T follicular helper cell (primary cell): Measurements from ENCODE around the gene USP34.
"Not testable (repeated sequence)": the region's sequence is repeated elsewhere in the genome, so short reads cannot be mapped to it uniquely, and the experiment has no call there.

ENCODE experiments used
- DNase-seq: peaks from one replicate; pipeline ENCODE4 v3.0.0-alpha.2; 2020; ENCODE audit warnings: low read depth

Gene USP34

GRCh38 chr2:61151436-61151835 lies 319.5 kb downstream of the USP34 start:
- DNase-seq, result no peak

DNA sequence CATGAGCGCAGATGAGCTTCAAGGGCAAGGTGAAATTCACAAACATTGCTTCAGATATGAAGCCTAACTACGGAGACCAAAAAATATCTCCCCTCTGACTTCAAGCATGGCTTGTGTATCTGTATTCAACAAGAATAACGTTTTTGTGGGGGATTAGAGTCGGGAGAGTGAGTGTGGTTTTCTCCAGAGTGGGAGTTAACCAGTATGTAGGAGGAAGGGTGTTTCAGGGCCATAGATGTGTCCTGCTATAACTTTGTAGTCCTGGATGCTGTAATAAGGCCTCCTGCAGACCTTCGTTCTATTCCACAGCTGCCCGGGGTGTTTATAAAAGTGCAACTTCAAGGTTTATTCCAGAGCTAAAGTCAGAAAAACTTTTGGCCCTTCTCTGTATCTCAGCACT lies 321.8 kb downstream of the USP34 start:
- DNase-seq, result no peak

- DNase-seq, result not testable (repeated sequence)
Observed at GRCh38 chr2:61148091-61148490, 322.8 kb downstream of the USP34 start.

DNA sequence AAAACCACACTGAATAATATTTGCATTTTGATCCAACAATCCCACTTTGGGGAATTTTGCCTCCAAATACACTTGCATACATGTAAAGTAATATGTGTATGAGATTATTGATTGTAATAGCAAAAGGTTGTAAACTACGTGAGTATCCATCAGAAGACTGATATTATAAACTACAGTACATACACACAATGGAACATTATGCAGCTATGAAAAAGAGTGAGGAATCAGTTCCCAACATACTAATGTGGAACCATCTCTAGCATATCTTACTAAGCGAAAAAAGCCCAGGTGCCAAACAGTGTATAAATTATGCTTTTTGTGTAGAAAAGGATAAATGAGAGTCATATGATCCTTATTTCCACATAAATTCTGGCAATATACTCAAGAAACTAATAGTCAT lies 324.9 kb downstream of the USP34 start:
- no peak for DNase-seq

DNA sequence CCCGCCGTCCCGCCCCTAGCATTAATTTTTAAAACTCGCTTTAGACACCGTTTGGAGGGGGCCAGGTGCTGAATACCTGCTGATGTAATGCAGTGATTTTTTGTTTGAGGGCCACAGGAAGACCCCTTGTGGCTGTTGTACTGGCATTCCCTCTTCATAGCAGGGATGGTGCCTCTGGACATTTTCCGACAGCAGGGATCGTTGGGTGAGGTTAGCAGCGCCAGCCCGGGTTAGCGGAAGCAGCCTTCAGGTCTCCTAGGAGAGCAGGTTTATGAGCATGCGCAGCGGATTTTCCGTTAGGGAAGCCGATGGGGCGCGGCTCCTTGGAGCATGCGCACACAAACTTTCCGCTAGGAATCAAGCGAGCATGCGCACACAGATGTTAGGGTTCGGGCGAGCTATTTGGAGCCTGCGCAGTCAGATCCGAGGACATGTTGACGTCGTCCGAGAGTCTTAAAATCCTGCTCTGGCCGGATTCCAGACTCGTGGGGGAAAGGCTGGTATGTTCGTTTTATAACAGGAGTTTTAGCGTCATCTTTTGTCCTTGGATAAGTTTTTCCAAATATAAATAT lies 326.1 kb downstream of the USP34 start:
- DNase-seq, result peak; percentile 87

GRCh38 chr2:61141151-61141550 lies 329.7 kb downstream of the USP34 start:
- no peak for DNase-seq

DNA sequence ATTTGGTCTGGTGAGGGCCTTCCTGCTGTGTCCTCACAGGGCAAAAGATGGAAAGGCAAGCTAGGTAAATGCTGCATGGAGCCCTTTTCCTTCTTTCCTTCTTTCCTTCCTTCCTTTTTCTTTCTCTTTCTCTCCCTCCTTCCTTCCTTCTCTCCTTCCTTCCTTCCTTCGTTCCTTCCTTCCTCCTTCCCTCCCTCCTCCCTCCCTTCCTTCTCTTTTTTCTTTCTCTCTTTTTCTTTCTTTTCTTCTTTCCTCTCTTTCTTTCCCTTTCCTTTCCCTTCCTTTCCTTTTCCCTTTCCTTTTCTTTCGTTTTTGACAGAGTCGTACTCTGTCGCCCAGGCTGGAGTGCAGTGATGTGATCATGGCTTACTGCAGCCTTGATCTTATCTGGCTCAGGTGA lies 332.0 kb downstream of the USP34 start:
- DNase-seq, result no peak
